GM10248 (cell line): Measurements from ENCODE around the gene HAUS5.

Source experiments
- CTCF ChIA-PET: fragments of 300-600 bp; sonication (Branson Sonifier 250); formaldehyde crosslinking; extraction: SDS; loops from one replicate; lab custom pipeline; 2021; ENCODE audit warnings: antibody characterized with exemption; lab: Yijun Ruan, JAX
- POLR2A ChIA-PET: fragments of 350-650 bp; sonication (Branson Sonifier 250); formaldehyde crosslinking; extraction: SDS; loops from one replicate; lab custom pipeline; 2020; ENCODE audit warnings: antibody characterized with exemption; lab: Yijun Ruan, JAX
- DNase-seq: peaks from one replicate; pipeline ENCODE4 v3.0.0; 2012; ENCODE audit errors: extremely low spot score
- CTCF ChIP-seq: IDR thresholded peaks from 2 replicates; pipeline ENCODE4 v1.5.1; 2012; ENCODE audit warnings: mild to moderate bottlenecking, low read depth; ENCODE audit errors: extremely low read depth, missing control alignments, control extremely low read depth

Gene HAUS5

GRCh38 chr19:35612559-35613321 is at the start of gene HAUS5:
TSS of gene HAUS5 (plus strand) at chr19:35612735. CDS start at chr19:35612795, 60 bp downstream.
- no peak for TF ChIP-seq CTCF
- POLR2A ChIA-PET: interaction anchor here (0.7 kb wide), 1 partner anchor 30 kb away, joined by 3 read pairs; no protein-coding TSS in a partner anchor
- peak; percentile 97 for DNase-seq
- CTCF ChIA-PET: interaction anchor here (0.7 to 1.7 kb wide), 5 partner anchors 10 to 117 kb away, joined by 3 to 9 read pairs (median 6); no protein-coding TSS in a partner anchor

- no peak for TF ChIP-seq CTCF
- ChIA-PET POLR2A (interaction anchor here (0.5 kb wide), 1 partner anchor 287 kb away, joined by 3 read pairs; no protein-coding TSS in a partner anchor), CTCF (interaction anchor here (0.8 to 4.4 kb wide), 3 partner anchors 14 to 52 kb away, joined by 3 to 21 read pairs (median 3); no protein-coding TSS in a partner anchor)
- DNase-seq: no peak
Observed at GRCh38 chr19:35562776-35563175, 49.8 kb upstream of the HAUS5 start.

- CTCF ChIA-PET: interaction anchor here (0.8 to 4.4 kb wide), 5 partner anchors 14 to 53 kb away, joined by 3 to 21 read pairs (median 3); no protein-coding TSS in a partner anchor
- POLR2A ChIA-PET: interaction anchor here (0.6 kb wide), 2 partner anchors 210 to 326 kb away, joined by 3 read pairs; no protein-coding TSS in a partner anchor
- DNase-seq: no peak
- TF ChIP-seq CTCF: no peak
Observed at GRCh38 chr19:35563207-35563829, 49.2 kb upstream of the HAUS5 start, which contains the start of gene ATP4A. TSS of gene ATP4A (minus strand) at chr19:35563658. CDS start at chr19:35563629, 29 bp downstream.

GRCh38 chr19:35565016-35565856 is 47.3 kb upstream of the HAUS5 start:
- DNase-seq: no peak
- CTCF ChIA-PET: interaction anchor here (4.4 kb wide), 1 partner anchor 16 kb away, joined by 21 read pairs; no protein-coding TSS in a partner anchor
- no peak for TF ChIP-seq CTCF
- POLR2A ChIA-PET: no interaction called here

GRCh38 chr19:35566738-35567137 is 45.8 kb upstream of the HAUS5 start:
- no peak for DNase-seq
- no peak for TF ChIP-seq CTCF
- ChIA-PET POLR2A (no interaction called here), CTCF (no interaction called here)

- POLR2A ChIA-PET: no interaction called here
- no peak for DNase-seq
- CTCF ChIA-PET: no interaction called here
- no peak for TF ChIP-seq CTCF
Observed at GRCh38 chr19:35569281-35569781, 43.2 kb upstream of the HAUS5 start.
